Measurements from ENCODE around the gene LRRC53.

- TF ChIP-seq CTCF (optimal IDR thresholded peaks at IDR 0.05 in 1 of 3, IDR thresholded peaks at IDR 0.05 in 1 of 3, conservative IDR thresholded peaks at IDR 0.05 in 1 of 3; ENCODE audit: extremely low read depth in 1 of 3, insufficient read depth in 2 of 3, low read length in 3 of 3): no peak
- TF ChIP-seq EZH2 (IDR thresholded peaks at IDR 0.05; ENCODE audit: low read length): no peak
Observed at GRCh38 chr1:74455390-74455789, 57.0 kb downstream of the LRRC53 start.
